Prostate gland (tissue), 2 donors: Measurements from ENCODE around the gene NAALADL2. TPM values are rescaled to one million over a fixed set of nuclear protein-coding genes. Genes with fewer than 3 reads are reported as not detected.

Source experiments
- DNase-seq: peaks from one replicate; pipeline ENCODE4 v3.0.0-alpha.2; 2019; ENCODE audit warnings: low spot score
- H3K27ac ChIP-seq, 2 donors: fragments of 200-600 bp; sonication (generic); 2 replicates each; pipeline ENCODE4 v1.5.1; 2017 to 2019
- H3K27me3 ChIP-seq: fragments of 200-600 bp; sonication (generic); replicated peaks from 2 replicates; pipeline ENCODE4 v1.5.1; 2019; ENCODE audit not compliant: insufficient read depth
- H3K36me3 ChIP-seq, 2 donors: fragments of 200-600 bp; sonication (generic); 1 replicate in 1 of 2; 2 replicates in 1 of 2; pipeline versions ENCODE4 v1.5.1 to v1.8.1; 2017 to 2019
- H3K4me1 ChIP-seq: fragments of 200-600 bp; sonication (generic); replicated peaks from 2 replicates; pipeline ENCODE4 v1.5.1; 2019
- H3K4me3 ChIP-seq, 2 donors: fragments of 200-600 bp; sonication (generic); 2 replicates each; pipeline ENCODE4 v1.5.1; 2017 to 2019
- H3K9me3 ChIP-seq: fragments of 200-600 bp; sonication (generic); 2 replicates; pipeline ENCODE4 v1.5.1; 2017
- POLR2A ChIP-seq: fragments of 450-650 bp; IDR thresholded peaks from one replicate; pipeline ENCODE4 v1.6.1; 2016; ENCODE audit warnings: antibody characterized with exemption, mild to moderate bottlenecking
- POLR2AphosphoS5 ChIP-seq: sonication (generic); formaldehyde crosslinking; IDR thresholded peaks from one replicate; pipeline ENCODE4 v1.6.1; 2017; ENCODE audit warnings: antibody characterized with exemption
- WGBS: methylation state at CpG from one replicate; pipeline ENCODE4 v1.1.5; 2018; 5-methylcytosine and 5-hydroxymethylcytosine counted together
- intact Hi-C: fragments of 100-400 bp; cut with DNase I; formaldehyde crosslinking; loops from one replicate; pipeline ENCODE4 v1.14.2; 2022
- total RNA-seq, 2 donors: library from RNA; depleted of rRNA; stranded (reverse); fragments of >200 nt; gene quantifications; one replicate each; pipeline ENCODE4 v1.1.0, GENCODE V29; 2016
- TF ChIP-seq, protein P1 (sequence below), 4 experiments: fragments of 200-600 bp in 2 of 4; fragments of 450-650 bp in 2 of 4; sonication (generic) in 2 of 4; IDR thresholded peaks; 1 replicate in 3 of 4; 2 replicates in 1 of 4; pipeline ENCODE4 v1.5.1; 2016 to 2019; ENCODE audit warnings: antibody characterized with exemption in 4 of 4, mild to moderate bottlenecking in 2 of 4, moderate library complexity in 2 of 4

Gene NAALADL2
- total RNA-seq, 2 donors from 2014 or later: 12.2 to 20.2 TPM

- Histone ChIP-seq H3K4me1 (no peaks in the 10 kb centered on the region), H3K27me3 (no peaks in the 10 kb centered on the region), H3K27ac (no peak overlapping the region), H3K9me3 (no peaks in the 10 kb centered on the region), H3K4me3 (no peak overlapping the region), H3K36me3 (no peaks in the 10 kb centered on the region)
- no peak for TF ChIP-seq POLR2A
- TF ChIP-seq, protein P1, sequence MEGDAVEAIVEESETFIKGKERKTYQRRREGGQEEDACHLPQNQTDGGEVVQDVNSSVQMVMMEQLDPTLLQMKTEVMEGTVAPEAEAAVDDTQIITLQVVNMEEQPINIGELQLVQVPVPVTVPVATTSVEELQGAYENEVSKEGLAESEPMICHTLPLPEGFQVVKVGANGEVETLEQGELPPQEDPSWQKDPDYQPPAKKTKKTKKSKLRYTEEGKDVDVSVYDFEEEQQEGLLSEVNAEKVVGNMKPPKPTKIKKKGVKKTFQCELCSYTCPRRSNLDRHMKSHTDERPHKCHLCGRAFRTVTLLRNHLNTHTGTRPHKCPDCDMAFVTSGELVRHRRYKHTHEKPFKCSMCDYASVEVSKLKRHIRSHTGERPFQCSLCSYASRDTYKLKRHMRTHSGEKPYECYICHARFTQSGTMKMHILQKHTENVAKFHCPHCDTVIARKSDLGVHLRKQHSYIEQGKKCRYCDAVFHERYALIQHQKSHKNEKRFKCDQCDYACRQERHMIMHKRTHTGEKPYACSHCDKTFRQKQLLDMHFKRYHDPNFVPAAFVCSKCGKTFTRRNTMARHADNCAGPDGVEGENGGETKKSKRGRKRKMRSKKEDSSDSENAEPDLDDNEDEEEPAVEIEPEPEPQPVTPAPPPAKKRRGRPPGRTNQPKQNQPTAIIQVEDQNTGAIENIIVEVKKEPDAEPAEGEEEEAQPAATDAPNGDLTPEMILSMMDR (IDR thresholded peaks at IDR 0.05): no peak
- no peak for TF ChIP-seq POLR2AphosphoS5
- intact Hi-C loops: no loop called here
- WGBS: 82% methylated on average over 2 of the region's 2 CpGs
- DNase-seq: no peak
Observed at GRCh38 chr3:175107231-175107630, 248.1 kb downstream of the NAALADL2 start.

GRCh38 chr3:175107995-175108394, 248.9 kb downstream of the NAALADL2 start:
- Histone ChIP-seq H3K27me3 (no peaks in the 10 kb centered on the region), H3K4me3 (no peak overlapping the region), H3K4me1 (no peaks in the 10 kb centered on the region), H3K9me3 (no peaks in the 10 kb centered on the region), H3K27ac (no peak overlapping the region), H3K36me3 (no peaks in the 10 kb centered on the region)
- intact Hi-C loops: no loop called here
- DNase-seq: no peak
- TF ChIP-seq POLR2A: no peak
- TF ChIP-seq POLR2AphosphoS5: no peak
- TF ChIP-seq, protein P1 (IDR thresholded peaks at IDR 0.05): no peak

GRCh38 chr3:175108613-175109151, 249.5 kb downstream of the NAALADL2 start:
- TF ChIP-seq POLR2AphosphoS5: no peak
- no peak for TF ChIP-seq POLR2A
- TF ChIP-seq, protein P1 (IDR thresholded peaks at IDR 0.05): no peak
- H3K27ac ChIP-seq: no peak overlapping the region
- H3K36me3 ChIP-seq: no peaks in the 10 kb centered on the region
- H3K4me3 ChIP-seq: no peak overlapping the region
- intact Hi-C loops: no loop called here
- no peak for DNase-seq
- 73% methylated on average over 2 of the region's 2 CpGs for WGBS
- H3K9me3 ChIP-seq: no peaks in the 10 kb centered on the region
- no peaks in the 10 kb centered on the region for H3K4me1 ChIP-seq
- H3K27me3 ChIP-seq: no peaks in the 10 kb centered on the region

GRCh38 chr3:175111036-175111435, 251.9 kb downstream of the NAALADL2 start:
- no peaks in the 10 kb centered on the region for H3K9me3 ChIP-seq
- H3K27me3 ChIP-seq: no peaks in the 10 kb centered on the region
- no peaks in the 10 kb centered on the region for H3K36me3 ChIP-seq
- no peak overlapping the region for H3K27ac ChIP-seq
- TF ChIP-seq, protein P1 (IDR thresholded peaks at IDR 0.05): no peak
- no peak for TF ChIP-seq POLR2AphosphoS5
- no peak for TF ChIP-seq POLR2A
- no peak overlapping the region for H3K4me3 ChIP-seq
- intact Hi-C loops: no loop called here
- no peak for DNase-seq
- no peaks in the 10 kb centered on the region for H3K4me1 ChIP-seq
- 85% methylated on average over 2 of the region's 2 CpGs for WGBS

- TF ChIP-seq POLR2AphosphoS5: no peak
- TF ChIP-seq, protein P1 (IDR thresholded peaks at IDR 0.05): no peak
- no peak for TF ChIP-seq POLR2A
- intact Hi-C loops: no loop called here
- no peak overlapping the region for H3K27ac ChIP-seq
- H3K4me1 ChIP-seq: no peaks in the 10 kb centered on the region
- no peak overlapping the region for H3K4me3 ChIP-seq
- 93% methylated on average over 1 of the region's 1 CpG for whole genome bisulfite sequencing
- H3K27me3 ChIP-seq: no peaks in the 10 kb centered on the region
- no peaks in the 10 kb centered on the region for H3K36me3 ChIP-seq
- no peaks in the 10 kb centered on the region for H3K9me3 ChIP-seq
- DNase-seq: no peak
Observed at GRCh38 chr3:175118382-175118941, 259.3 kb downstream of the NAALADL2 start.
